Keratinocyte (primary cell): ENCODE data around the gene ANKS6. TPM values are rescaled to one million over a fixed set of nuclear protein-coding genes. Genes with fewer than 3 reads are reported as not detected.

Experiments used
- DNase-seq: peaks from one replicate; pipeline ENCODE4 v3.0.0-alpha.2; 2011; ENCODE audit warnings: low read depth, missing footprints, low spot score
- FAIRE-seq: peaks from 2 replicates; lab custom pipeline; 2011; peaks lifted over from hg19 to GRCh38; lab: Jason Lieb, UNC
- H2AFZ ChIP-seq: 2 replicates; pipeline ENCODE4 v1.6.0; 2012; ENCODE audit warnings: low read length, control low read depth, inconsistent platforms; ENCODE audit not compliant: control insufficient read depth
- H3K27ac ChIP-seq: 2 replicates; pipeline ENCODE4 v1.5.1; 2011; ENCODE audit warnings: low read length; ENCODE audit not compliant: control insufficient read depth, insufficient read depth
- H3K27me3 ChIP-seq: 3 replicates; pipeline ENCODE4 v1.6.0; 2011; ENCODE audit warnings: low read length; ENCODE audit not compliant: control insufficient read depth, insufficient read depth; ENCODE audit errors: extremely low read depth
- H3K36me3 ChIP-seq, 2 experiments: 2 replicates in 1 of 2; 3 replicates in 1 of 2; pipeline ENCODE4 v1.5.1; 2011; ENCODE audit warnings: low read length in 2 of 2, mild to moderate bottlenecking in 1 of 2; ENCODE audit not compliant: control insufficient read depth in 2 of 2, insufficient read depth in 2 of 2; ENCODE audit errors: extremely low read depth in 1 of 2
- H3K4me1 ChIP-seq: 3 replicates; pipeline ENCODE4 v1.5.1; 2011; ENCODE audit warnings: low read length; ENCODE audit not compliant: control insufficient read depth, insufficient read depth; ENCODE audit errors: extremely low read depth
- H3K4me2 ChIP-seq: 3 replicates; pipeline ENCODE4 v1.6.0; 2011; ENCODE audit warnings: low read depth, low read length; ENCODE audit not compliant: control insufficient read depth, insufficient read depth; ENCODE audit errors: extremely low read depth
- H3K4me3 ChIP-seq, 3 experiments: fragments of 200-600 bp in 1 of 3; sonication (generic) in 1 of 3; 2 replicates in 2 of 3; 3 replicates in 1 of 3; pipeline ENCODE4 v1.5.1; 2011 to 2016; ENCODE audit warnings: low read length in 3 of 3, mild to moderate bottlenecking in 3 of 3, control low read depth in 2 of 3, inconsistent platforms in 1 of 3, low read depth in 1 of 3, mixed read lengths in 1 of 3, mixed run types in 1 of 3, moderate library complexity in 1 of 3; ENCODE audit not compliant: control insufficient read depth in 2 of 3, insufficient read depth in 2 of 3; ENCODE audit errors: extremely low read depth in 1 of 3
- H3K79me2 ChIP-seq: 2 replicates; pipeline ENCODE4 v1.6.0; 2012; ENCODE audit warnings: low read length; ENCODE audit not compliant: control insufficient read depth, insufficient read depth
- H3K9ac ChIP-seq: 3 replicates; pipeline ENCODE4 v1.6.0; 2011; ENCODE audit warnings: low read length; ENCODE audit not compliant: control insufficient read depth, insufficient read depth; ENCODE audit errors: extremely low read depth
- H3K9me1 ChIP-seq: 3 replicates; pipeline ENCODE4 v1.6.0; 2011; ENCODE audit warnings: low read length; ENCODE audit not compliant: control insufficient read depth, insufficient read depth; ENCODE audit errors: extremely low read depth
- H3K9me3 ChIP-seq: 2 replicates; pipeline ENCODE4 v1.5.1; 2012; ENCODE audit warnings: low read depth, low read length; ENCODE audit not compliant: control insufficient read depth
- H4K20me1 ChIP-seq: 3 replicates; pipeline ENCODE4 v1.6.0; 2011; ENCODE audit warnings: low read length; ENCODE audit not compliant: control insufficient read depth, insufficient read depth; ENCODE audit errors: extremely low read depth
- EZH2 ChIP-seq: IDR thresholded peaks from one replicate; pipeline ENCODE4 v1.6.1; 2012; ENCODE audit warnings: inconsistent platforms, mild to moderate bottlenecking, low read length, moderate library complexity
- dilution Hi-C: fragments of 300-500 bp; cut with MboI; formaldehyde crosslinking; loops from one replicate; pipeline ENCODE4 v1.7.0; 2020; ENCODE audit warnings: low sequenced_read_pairs; ENCODE audit not compliant: extremely low pct_ligation_motif_present
- polyA plus RNA-seq, 5 experiments: library from polyadenylated mRNA; depleted of rRNA in 3 of 5; stranded (reverse) in 3 of 5; stranded (forward) in 1 of 5; unstranded in 1 of 5; fragments of >200 nt; gene quantifications; 1 replicate in 1 of 5; 2 replicates in 3 of 5; 3 replicates in 1 of 5; pipeline versions ENCODE4 v1.2.1 to v1.2.3, GENCODE V29; 2011 to 2012; ENCODE audit warnings: missing spikeins in 2 of 5, low read depth in 1 of 5, low replicate concordance in 1 of 5
- TF ChIP-seq, protein P1 (sequence below), 3 experiments: IDR thresholded peaks in 1 of 3; conservative IDR thresholded peaks in 1 of 3; optimal IDR thresholded peaks in 1 of 3; 2 replicates in 2 of 3; 3 replicates in 1 of 3; pipeline versions ENCODE3 to v1.5.1; 2011; ENCODE audit warnings: low read length in 3 of 3, mild to moderate bottlenecking in 3 of 3, moderate library complexity in 2 of 3, control low read depth in 1 of 3, inconsistent platforms in 1 of 3; ENCODE audit not compliant: insufficient read depth in 2 of 3; ENCODE audit errors: extremely low read depth in 1 of 3

Gene ANKS6
- polyA plus RNA-seq, 1 donor (not counting 4 experiments of a cell fraction or from before 2014, with no cell fraction given) = 13.5 TPM

DNA sequence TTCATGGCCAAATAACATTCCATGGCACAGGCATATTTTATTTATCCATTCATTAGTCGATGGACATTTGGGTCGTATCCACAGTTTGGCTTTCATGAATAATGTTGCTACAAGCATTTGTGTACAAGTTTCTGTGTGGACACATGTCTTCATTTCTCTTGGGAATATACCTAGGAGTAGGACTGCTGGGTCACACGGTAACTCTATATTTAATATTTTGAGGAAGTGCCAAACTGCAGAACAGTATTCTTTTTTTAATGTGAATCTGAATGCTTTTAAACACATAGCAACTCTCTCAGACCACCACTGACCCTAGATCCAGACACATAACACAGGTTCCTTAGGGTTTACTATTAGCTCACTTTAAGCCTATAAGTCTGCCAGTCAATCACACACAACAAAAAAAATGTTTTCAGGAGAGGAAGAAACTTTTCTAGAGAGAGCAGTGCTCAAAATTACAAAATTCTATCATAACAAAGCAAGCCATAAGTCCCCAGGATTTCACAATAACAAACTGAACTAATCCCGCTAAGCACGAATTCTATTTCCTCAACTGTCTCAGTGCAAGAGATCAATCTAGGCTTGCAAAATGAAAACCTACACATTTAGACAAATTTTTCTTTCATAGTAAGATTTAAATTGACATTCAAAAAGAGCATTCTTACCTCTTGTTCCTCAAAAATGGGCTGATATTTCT, 45.8 kb downstream of the ANKS6 start:
- FAIRE-seq = no peak
- Histone ChIP-seq H4K20me1 (no peaks in the 10 kb centered on the region), H3K9ac (no peak overlapping the region), H3K4me3 (no peak overlapping the region), H3K79me2 (no peaks in the 10 kb centered on the region), H2AFZ (no peak overlapping the region), H3K4me2 (no peak overlapping the region), H3K9me3 (no peaks in the 10 kb centered on the region), H3K36me3 (peaks cover 5 to 12% of the 10 kb centered on the region in 2 experiments), H3K27me3 (no peaks in the 10 kb centered on the region), H3K27ac (no peak overlapping the region), H3K9me1 (no peaks in the 10 kb centered on the region), H3K4me1 (no peaks in the 10 kb centered on the region)
- dilution Hi-C loops = no loop called here
- no peak for DNase-seq
- TF ChIP-seq, protein P1, sequence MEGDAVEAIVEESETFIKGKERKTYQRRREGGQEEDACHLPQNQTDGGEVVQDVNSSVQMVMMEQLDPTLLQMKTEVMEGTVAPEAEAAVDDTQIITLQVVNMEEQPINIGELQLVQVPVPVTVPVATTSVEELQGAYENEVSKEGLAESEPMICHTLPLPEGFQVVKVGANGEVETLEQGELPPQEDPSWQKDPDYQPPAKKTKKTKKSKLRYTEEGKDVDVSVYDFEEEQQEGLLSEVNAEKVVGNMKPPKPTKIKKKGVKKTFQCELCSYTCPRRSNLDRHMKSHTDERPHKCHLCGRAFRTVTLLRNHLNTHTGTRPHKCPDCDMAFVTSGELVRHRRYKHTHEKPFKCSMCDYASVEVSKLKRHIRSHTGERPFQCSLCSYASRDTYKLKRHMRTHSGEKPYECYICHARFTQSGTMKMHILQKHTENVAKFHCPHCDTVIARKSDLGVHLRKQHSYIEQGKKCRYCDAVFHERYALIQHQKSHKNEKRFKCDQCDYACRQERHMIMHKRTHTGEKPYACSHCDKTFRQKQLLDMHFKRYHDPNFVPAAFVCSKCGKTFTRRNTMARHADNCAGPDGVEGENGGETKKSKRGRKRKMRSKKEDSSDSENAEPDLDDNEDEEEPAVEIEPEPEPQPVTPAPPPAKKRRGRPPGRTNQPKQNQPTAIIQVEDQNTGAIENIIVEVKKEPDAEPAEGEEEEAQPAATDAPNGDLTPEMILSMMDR (optimal IDR thresholded peaks at IDR 0.05 in 1 of 3, IDR thresholded peaks at IDR 0.05 in 1 of 3, conservative IDR thresholded peaks at IDR 0.05 in 1 of 3; ENCODE audit: extremely low read depth in 1 of 3, insufficient read depth in 2 of 3, low read length in 3 of 3) = no peak
- no peak for TF ChIP-seq EZH2

GRCh38 chr9:98747476-98747875, 48.9 kb downstream of the ANKS6 start:
- H3K27me3 ChIP-seq = no peaks in the 10 kb centered on the region
- H3K4me1 ChIP-seq = peaks cover under 1% of the 10 kb centered on the region
- no peak overlapping the region for H3K4me3 ChIP-seq
- no peak overlapping the region for H3K4me2 ChIP-seq
- H3K9ac ChIP-seq = no peak overlapping the region
- H3K9me3 ChIP-seq = no peaks in the 10 kb centered on the region
- TF ChIP-seq, protein P1 (optimal IDR thresholded peaks at IDR 0.05 in 1 of 3, IDR thresholded peaks at IDR 0.05 in 1 of 3, conservative IDR thresholded peaks at IDR 0.05 in 1 of 3; ENCODE audit: extremely low read depth in 1 of 3, insufficient read depth in 2 of 3, low read length in 3 of 3) = no peak
- TF ChIP-seq EZH2 = no peak
- no peak for FAIRE-seq
- H2AFZ ChIP-seq = no peak overlapping the region
- no peaks in the 10 kb centered on the region for H3K9me1 ChIP-seq
- H3K27ac ChIP-seq = no peak overlapping the region
- H3K79me2 ChIP-seq = no peaks in the 10 kb centered on the region
- dilution Hi-C loops = no loop called here
- no peak for DNase-seq
- peaks cover 6 to 15% of the 10 kb centered on the region in 2 experiments for H3K36me3 ChIP-seq
- H4K20me1 ChIP-seq = no peaks in the 10 kb centered on the region
